CD4-positive, alpha-beta T cell treated with Interleukin-12 subunit alpha and Interleukin-12 subunit beta, for 1 hour (primary cell): ENCODE measurements around the gene HEG1.

Source experiments
- DNase-seq: peaks from one replicate; pipeline ENCODE4 v3.0.0-alpha.2; 2020

Gene HEG1

DNA sequence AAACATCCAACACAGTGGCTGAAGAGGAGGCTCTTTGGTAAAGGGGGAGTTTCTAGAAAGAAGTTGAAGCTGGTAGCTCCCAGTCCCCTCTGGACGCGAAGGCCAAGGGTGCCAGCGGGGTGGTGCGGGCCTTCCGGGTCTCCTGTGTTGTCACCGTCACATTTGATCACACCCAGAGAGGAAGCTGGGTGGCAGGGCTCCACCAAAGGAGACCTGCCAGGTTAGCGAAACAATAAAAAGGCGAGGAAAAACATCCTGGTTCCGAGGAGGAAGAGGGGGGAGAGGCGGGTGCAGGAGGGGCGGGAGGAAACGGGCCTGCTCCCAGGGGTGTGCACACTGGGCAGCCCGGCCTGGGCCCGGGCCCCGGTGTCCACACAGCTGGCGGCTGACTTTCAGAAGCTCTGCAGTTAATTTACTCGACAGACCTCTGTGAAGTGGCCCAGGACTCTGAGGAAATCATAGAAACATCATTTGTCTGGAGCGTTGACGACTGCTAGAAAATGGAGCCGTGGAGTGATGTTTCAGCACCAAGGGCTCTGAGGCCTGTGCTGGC, 12.1 kb downstream of the HEG1 start:
- no peak for DNase-seq

DNA sequence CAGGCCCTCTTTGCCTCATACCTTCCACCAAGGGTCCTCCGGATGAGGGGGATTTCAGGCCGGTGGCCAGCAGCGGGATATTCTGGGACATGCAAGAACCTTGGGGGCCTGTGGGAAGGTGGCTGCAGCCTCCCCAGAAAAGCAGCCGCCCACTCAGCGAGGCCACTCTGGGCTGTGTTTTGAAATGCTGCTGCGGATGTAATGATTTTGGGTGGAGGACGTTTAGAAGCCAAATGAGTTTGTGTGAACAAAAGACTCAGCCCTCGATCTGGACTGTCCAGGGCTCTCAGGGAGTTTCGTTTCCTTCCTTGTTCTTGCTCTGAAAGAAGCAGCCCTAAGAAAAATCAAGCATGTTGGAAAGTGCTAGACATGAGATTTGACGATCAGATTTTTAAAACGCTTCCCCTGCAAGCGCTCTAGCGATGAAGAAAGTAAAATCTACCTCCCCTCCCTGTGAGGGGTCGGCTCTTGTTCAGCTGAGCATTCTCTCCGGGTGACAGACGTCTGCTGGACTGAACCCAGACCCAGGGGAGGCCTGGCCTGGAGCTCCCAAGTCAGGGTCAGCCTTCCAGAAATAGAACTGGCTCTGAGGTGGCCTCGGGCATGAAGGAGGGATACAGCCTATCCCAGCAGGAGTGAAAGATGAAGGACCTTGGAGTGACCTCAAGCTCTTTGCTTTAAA, 12.9 kb downstream of the HEG1 start:
- no peak for DNase-seq

DNA sequence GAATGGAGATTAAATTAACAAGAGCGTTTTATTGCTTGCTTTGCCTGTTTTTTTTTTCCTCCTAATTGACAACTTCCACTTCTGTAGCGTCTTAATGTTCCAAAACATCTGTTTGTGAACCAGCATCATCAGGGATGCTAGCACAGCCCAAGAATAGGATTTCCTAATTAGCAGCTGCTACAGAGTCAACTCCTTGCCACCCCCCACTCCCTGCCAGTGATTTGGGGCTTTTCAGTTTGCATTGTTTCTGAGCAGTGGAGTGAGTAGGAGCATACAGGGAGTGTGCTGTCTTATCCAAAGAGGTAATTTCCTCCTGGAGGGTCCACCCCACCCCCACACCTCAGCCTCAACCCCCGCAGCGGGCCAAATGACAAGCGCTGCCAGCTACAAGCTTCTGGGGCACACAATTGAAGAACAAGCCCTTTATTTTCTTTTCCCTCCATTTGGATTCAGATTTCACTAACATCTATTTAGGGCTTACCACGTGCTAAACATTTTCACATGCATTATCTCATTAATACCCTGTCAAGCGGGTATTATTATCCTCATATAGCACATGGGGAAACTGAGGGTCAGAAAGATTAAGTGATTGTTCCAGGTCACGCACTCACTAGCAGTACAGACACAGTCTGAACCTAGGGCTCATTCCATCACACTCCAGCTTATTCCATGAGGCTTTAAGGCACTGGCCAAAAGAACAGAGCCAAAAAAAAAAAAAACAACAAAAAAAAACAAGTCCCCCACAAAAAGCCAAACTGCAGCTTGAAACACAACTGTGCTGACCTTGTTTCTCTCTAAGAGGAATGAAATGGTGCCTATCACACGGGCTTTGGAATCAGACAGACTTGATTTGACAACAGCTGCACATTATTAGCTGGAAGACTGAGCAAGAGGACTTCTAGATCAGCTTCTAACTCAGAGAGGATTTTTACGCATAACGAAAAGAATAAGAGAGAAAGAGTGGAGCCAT, 16.4 kb downstream of the HEG1 start:
- no peak for DNase-seq

DNA sequence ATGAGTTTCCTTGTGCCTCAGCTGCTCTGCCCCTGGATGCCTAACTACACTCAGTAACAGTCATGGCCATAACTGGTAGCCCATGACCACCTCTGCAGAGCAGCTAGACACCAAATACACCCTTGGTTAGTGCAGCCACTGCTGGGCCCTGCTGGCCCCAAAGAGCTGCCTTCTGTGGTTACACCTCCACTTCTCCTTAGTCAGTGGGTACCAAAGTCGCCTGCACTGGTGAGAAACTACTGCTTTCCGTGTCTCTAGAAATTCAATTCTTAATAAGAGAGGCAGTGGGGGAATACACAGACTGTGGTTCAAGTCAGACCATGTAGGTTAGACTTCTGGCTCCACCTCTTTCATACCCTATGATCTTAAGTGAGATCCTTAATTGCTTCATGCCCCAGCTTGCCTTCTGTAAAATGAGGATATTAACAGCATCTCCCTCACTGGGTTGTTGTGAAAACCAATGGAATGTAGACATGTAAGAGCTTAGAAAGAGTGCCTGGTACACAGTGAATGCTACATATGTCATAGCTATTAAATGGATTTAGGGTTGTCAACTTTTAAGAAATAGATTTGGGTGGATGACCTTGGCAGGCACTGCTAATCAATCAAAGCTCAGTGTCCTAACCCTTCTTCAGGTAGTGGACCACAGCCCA, 18.2 kb downstream of the HEG1 start:
- no peak for DNase-seq

DNA sequence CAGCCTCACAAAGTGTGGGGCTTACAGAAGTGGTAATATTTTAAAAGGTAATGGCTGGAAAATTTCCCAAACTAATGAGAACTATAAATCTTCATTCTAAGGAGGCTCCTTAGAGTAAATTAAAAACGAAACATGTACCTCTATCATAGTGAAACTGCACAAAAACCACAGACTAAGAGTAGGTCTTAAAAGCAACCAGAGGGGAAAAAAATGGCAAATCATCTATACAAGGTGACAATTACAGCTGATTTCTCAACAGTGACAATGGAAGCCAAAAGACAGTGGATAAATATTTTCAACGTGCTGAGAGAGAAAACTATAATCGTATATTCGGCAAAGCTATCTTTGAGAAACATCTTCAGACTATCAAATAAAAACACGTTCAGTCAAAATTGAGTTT, 20.6 kb downstream of the HEG1 start:
- no peak for DNase-seq

DNA sequence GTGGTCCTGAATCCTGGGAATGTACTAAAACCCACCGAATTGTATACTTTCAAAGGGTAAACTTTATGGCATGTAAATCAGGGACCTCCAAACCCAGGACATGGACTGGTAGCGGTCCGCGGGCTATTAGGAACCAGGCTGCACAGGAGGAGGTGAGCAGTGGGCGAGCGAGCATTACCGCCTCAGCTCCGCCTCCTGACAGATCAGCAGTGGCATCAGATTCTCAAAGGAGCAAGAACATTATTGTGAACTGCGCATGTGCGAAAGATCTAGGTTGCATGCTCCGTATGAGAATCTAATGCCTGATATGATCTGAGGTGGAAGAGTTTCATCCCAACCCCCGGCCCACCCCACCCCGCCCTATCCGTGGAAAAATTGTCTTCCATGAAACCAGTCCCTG, 22.2 kb downstream of the HEG1 start:
- DNase-seq, result no peak

DNA sequence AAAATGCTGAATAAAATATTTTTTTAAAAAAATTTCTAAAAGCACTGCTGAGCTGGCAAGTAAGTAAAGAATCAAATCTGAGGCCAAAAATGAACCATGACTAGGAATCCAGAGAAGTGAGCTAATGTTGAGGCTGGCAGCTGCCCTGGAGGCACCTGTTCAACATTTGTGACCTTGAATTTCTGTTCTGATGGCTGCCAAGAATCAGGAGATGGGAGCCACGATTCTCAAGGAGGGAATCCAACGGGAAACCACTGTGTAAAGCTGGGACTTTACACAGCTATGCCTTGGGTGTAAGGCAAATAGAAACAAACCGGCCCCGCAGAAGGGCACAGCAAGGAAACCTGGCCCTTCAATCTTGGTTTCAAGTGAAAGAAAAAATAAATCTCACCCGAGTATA, 22.7 kb downstream of the HEG1 start:
- DNase-seq, result no peak

DNA sequence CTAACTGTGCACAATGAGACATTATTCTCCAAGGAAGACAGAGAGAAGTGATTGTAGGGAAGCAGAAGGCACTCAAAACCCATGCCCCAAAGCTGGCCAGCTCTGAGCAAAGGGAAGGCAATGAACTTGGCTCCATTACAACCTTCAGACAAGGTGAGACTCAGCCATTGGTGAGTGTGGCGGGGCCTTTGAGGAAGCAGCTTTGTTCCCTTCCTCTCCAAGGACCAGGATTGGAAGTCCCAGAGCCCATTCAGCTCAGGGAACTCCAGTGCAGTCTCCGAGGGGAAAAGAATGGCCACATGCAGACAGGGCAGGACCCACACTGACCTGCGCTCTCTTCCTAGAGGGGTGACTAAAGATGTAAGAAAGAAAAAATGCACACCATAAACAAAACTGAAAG, 23.1 kb downstream of the HEG1 start:
- no peak for DNase-seq

DNA sequence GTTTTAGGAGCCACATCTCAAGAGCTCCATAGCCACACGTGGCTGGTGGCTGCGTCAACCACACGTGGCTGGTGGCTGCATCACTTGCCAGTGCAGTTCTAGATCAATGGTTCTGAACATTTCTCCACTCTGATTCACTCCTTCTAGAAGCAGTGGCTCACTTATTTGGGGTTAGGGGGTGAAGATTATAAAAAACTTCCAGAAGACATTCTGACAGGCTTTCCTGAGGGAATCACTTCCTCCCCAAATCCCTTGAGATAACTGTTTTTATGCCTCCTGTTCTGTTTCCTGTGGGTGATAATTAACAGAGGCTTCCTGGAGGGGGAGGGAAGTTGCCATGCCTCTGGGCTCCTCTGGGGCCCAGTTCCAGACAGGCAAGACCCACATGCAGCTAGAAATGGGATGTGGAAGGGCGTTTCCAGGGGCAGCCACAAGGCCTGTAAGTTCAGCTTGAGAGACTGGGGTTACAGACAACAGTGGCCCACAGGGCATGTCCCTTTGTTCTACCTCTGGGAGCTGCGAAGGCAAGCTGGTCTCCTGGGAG, 23.6 kb downstream of the HEG1 start:
- no peak for DNase-seq

DNA sequence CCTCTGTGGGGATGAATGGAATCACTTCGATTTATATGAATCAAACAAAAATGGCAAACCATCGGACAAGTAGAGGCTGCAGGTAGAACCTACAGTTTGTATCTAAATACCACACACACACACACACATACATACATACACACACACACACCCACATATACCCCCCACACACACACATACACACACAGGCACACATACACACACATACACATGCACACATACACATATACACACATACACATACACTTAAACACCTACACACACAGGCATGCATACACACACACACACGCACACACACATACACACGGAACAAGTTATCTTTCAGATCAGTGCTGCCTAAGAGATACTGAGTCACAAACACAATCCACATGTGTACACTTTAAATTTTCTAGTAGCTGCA, 24.3 kb downstream of the HEG1 start:
- no peak for DNase-seq

DNA sequence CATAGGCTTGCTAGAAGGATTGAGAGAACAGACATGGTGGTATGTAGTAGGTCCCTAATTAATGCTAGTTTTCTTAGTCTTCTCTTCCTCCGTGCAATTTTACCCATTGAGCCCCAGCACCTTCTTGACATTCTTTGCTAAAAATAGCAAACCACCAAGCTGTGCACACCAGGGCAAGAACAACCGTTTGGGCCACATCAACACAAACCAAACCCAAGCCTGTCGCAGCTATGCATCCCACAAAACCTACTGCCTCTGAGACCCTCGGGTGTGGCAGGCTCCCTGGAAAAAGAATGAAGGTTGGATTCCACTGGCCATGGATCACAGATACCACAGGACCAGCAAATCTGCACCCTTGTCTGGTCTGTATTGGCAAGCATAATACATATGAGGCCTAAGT, 27.1 kb downstream of the HEG1 start:
- no peak for DNase-seq

DNA sequence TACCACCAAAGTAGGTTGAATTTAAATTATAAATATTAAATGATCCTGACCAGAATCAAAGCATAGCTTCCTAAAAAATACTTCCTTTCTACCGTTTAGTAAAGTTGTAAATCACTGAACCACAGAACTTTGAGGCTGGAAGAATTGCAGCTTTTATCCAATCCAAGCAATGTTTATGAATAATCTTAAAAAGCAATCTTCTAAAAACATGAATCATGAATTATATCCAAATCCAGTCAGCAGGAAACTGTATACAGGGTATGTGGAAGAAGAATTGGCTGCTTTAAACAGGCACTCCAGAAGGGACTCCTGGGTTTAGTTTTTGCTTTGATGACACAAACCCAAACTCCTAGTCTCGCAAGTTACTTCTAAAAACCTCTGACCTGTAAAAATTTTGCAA, 30.2 kb downstream of the HEG1 start:
- no peak for DNase-seq

DNA sequence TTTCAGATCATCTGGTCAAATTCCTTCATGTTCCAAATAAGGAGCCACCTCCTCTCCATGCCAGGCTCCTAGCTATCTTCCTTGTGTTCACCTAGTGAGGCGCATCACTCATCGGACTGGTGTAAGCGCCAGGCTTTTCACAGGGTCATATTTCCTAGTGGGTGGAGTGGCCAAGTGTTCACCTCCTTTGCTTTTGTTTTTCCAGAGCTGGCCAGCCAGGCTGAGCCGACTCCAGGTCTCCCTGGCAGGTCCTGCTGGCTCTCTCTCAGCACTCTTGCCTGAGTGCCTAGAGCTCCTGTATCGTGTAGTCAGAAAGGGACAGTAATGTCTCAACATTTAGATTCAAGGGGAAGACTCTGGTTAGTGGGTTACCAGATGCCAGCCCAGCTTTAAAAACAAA, 31.0 kb downstream of the HEG1 start:
- DNase-seq, result no peak

DNA sequence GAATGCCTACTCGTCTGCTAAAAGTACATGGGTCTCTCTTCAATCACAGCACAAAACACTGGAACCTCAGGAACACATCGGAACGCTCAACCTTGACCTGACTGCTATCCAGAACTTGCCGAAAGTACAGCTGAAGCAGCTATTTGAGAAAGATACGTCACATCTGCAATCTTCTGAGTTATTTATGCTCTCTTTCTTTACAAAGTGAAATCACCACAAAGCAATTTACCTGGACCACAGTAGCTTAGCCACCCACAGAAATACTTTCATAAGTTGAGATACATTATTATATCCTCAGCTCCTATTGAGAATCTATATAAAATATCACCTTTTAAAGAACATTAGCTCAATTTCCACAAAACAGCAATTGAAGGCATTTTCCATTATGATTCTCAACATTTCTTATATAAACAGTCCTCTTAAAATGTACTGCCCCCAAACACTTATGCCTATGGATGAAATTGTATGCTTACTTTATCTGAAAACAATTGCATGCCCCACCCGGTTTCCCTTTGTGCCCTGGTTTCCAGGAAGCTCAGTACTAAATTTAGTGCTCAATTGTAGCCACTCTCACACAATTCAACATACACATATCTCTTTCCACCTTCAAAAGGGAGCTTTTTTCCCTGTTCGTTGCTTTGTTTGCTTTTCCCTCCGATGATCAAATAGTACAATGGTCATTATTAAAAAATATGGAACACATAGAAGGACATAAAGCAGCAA, 31.8 kb downstream of the HEG1 start:
- DNase-seq, result no peak

DNA sequence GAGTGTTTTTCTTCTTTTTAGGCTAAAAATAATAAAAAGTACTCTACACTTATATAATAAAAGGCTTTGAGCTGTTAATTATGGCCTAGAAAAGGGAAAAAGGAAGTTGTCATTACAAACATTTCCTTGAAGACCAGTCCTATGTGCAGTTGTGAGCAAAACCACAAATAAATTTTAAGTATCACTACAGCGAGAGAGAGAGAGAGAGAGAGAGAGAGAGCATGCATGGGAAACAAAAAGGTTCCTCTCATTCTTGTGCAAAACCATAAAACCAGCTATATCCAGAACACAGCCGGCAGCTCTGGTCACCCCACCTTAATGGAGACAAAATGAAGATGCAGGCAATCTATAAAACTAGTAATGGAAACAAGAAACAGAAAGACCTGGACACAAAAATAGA, 33.6 kb downstream of the HEG1 start:
- peak; percentile 14 for DNase-seq

DNA sequence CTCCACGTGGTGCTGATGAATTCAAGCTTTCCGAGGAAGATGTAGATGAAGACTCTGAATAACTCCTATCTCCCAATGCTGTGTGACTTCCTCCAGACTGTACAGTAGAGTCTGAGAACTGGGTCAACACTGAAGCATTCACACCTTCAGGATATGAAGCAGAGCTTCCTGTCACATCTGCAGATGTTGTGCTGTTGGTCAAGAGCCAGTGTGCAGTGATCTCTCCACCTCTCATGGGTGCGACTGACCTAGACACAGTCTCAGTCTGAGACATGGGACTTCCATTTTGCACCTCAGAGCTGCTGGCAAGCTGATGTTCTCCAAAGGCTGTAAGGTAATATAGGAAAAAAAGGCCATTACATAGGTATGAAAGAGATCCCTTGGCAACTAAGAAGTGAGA, 36.5 kb downstream of the HEG1 start:
- DNase-seq, result peak; percentile 14

DNA sequence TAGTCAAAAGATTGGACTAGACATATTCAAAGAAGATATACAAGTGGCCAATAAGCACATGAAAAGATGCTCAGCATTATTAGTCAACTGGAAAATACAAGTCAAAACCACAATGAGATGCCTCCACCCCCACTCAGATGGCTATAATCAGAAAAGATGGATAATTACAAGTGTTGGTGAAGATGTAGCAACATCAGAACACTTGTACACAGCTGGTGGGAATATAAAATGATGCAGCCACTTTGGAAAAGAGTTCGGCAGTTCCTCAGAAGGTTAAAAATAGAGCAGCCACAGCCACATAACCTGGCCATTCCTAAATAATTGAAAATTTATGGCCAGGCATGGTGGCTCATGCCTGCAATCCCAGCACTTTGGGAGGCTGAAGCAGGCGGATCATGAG, 38.4 kb downstream of the HEG1 start:
- no peak for DNase-seq

DNA sequence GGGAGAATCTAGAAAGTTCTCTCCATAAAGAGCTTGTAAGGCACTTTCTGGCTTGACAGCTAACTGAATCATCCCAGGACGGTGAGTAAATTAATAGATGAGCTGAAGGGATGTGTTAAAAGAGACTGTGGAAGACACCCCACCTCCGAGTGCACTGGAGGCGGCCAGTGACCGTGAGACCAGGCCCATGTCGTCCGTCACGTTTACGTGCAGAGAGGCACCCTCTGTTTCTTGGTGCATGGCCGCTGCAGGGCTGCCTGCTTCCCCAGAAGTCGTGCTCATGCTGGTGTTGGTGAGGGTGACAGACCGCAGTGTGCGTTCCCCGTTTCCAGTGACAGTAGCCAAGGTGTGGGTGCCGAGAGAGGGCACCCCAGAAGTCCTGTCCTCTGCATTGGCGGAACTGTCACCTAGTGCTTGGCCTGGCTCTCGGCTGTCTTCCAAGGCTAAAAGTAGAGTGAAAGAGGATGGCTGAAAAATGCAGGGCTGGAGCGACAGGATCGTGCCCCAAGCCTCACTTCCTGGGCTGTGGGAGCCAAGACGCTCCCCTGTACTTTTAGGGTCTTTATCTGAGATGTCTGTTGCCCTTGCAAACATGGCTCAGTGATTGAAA, 41.1 kb downstream of the HEG1 start:
- DNase-seq, result no peak

DNA sequence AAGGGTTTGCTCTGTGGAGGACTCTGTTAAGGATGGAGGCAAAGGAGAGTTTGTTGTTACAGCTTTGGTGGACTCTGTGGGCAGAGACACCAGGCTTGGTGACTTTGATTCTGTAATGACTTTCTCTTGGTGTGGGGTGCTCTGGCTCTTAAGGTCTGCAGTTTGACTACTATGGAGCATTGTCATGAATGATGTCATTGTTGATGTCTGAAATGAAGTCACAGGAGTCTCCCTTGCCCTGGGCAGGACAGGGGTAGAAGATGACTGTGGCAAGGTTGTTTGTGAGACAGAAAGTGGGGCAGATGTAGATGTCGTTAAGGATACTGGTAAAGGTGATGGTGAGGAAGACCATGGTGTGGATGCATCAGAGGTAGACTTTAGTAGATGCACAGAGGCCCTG, 42.7 kb downstream of the HEG1 start:
- no peak for DNase-seq

DNA sequence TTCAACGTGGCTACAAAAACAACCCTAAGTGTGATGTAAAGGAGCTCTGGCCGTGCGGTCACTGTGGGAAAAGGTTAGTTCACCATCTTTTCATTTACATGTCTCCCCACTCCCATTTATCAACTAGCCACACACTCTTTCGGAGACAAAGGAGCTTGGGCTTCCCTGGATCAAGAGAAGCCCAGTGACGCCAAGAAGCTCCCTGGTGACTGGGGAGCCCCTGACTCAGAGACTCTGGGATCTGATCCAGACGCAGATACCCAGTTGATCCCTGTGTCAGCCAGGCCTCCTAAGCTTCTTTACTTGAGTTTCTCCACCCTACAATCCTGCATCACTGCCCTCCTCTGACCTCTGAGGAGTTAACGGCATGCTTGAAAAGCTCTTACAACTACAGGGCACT, 43.9 kb downstream of the HEG1 start:
- no peak for DNase-seq

DNA sequence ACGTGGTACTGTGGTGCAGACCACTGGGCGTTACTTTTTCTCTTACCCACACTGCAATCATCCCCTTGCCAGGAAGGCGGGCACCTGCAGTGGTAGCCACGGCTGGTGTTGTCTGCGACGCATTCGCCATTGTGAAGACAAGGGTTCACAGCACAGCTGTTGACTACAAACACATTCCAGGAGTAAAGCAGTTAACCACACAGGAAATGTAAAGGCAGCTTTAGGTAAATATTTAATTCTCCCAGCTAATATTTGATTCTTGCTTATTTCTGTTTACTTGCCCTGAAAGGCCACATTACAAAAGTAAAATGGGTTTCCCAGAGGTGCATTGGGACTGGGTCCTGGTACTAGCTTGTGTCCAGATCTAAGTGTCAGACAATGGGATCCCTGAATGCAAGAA, 45.4 kb downstream of the HEG1 start:
- no peak for DNase-seq

DNA sequence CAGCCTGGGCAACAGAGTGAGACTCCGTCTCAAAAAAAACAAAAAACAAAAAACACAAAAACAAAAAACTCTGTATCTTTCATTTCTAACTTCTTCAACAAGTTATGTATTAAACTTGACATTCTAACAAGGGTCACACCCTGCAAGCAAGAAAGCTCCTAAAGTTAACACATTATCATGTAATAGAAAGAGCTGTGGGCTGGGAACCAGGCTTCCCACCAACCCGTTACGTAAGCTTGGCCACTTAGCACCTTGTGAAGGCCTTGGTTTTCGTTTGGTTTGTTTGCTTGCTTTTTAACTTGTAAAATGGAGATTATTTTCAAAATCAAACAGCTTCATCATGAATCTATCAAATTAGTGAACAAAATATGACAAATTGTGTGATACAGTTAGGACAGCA, 47.0 kb downstream of the HEG1 start:
- no peak for DNase-seq
